Activated CD8-positive, alpha-beta memory T cell treated with anti-CD3 and anti-CD28 coated beads, Interleukin-2, amount 10 ng/mL, durations not matched to agents 7 days and 5 days (primary cell): ENCODE results near the gene CILP. TPM values are rescaled to one million over a fixed set of nuclear protein-coding genes. Genes with fewer than 3 reads are reported as not detected.

Source experiments
- ATAC-seq: fragments of 150-1000 bp; cut with Tn5 transposase; one replicate; pipeline ENCODE4 v1.10.0; 2021; ENCODE audit warnings: moderate library complexity
- CTCF ChIA-PET: fragments of 350-600 bp; sonication (Branson Sonifier 250); formaldehyde crosslinking; loops from one replicate; lab custom pipeline; 2021; ENCODE audit warnings: antibody characterized with exemption; lab: Charles Lee
- DNase-seq: peaks from one replicate; pipeline ENCODE4 v3.0.0-alpha.2; 2020
- H3K27ac Mint-ChIP-seq: one replicate; pipeline ENCODE4 v1.8.0; 2021; ENCODE audit warnings: mild to moderate bottlenecking, mixed read lengths
- H3K27me3 Mint-ChIP-seq: one replicate; pipeline ENCODE4 v1.8.0; 2021; ENCODE audit warnings: mixed read lengths
- H3K36me3 Mint-ChIP-seq: one replicate; pipeline ENCODE4 v1.8.0; 2021; ENCODE audit warnings: mild to moderate bottlenecking, mixed read lengths
- H3K4me1 Mint-ChIP-seq: one replicate; pipeline ENCODE4 v1.8.0; 2021; ENCODE audit warnings: mixed read lengths
- H3K4me3 Mint-ChIP-seq: one replicate; pipeline ENCODE4 v1.8.0; 2021; ENCODE audit warnings: mild to moderate bottlenecking, moderate library complexity, mixed read lengths
- H3K9me3 Mint-ChIP-seq: one replicate; pipeline ENCODE4 v1.8.0; 2022; ENCODE audit warnings: low read depth, mixed read lengths
- total RNA-seq, 2 experiments: library from RNA; stranded (reverse); gene quantifications; one replicate each; pipeline ENCODE4 v1.2.3, GENCODE V29; 2021

Gene CILP
- total RNA-seq, 2 experiments from 2014 or later: 0.05 TPM; not detected in 1

DNA sequence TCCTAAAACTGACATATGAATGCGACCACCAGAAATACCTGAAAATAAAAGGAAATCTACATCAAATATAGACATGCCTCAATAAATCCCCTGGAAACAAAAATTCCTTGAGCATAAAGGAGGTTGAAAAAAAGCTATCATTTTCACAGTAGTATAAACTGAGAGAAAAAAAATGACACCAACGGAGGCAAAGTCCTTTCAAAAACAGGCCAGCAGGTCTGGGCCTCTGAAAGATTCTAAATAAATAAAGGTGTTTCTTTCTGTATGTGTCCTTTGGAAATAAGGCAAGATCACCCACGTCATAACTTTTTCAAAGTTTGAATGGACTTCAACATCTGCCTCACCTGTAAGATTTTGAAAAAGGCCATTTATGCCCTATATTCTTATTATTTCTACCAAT is 31.1 kb downstream of the CILP start:
- H3K4me3 Mint-ChIP-seq: no peak overlapping the region
- H3K4me1 Mint-ChIP-seq: peaks cover 20% of the 10 kb centered on the region
- no peaks in the 10 kb centered on the region for H3K9me3 Mint-ChIP-seq
- no peak overlapping the region for H3K27ac Mint-ChIP-seq
- no peak for DNase-seq
- CTCF ChIA-PET: interaction anchor here (0.5 to 2.6 kb wide), 3 partner anchors 28 to 205 kb away, joined by 3 to 6 read pairs (median 6); no protein-coding TSS in a partner anchor
- ATAC-seq: no peak
- no peaks in the 10 kb centered on the region for H3K27me3 Mint-ChIP-seq
- H3K36me3 Mint-ChIP-seq: peaks cover 16% of the 10 kb centered on the region

DNA sequence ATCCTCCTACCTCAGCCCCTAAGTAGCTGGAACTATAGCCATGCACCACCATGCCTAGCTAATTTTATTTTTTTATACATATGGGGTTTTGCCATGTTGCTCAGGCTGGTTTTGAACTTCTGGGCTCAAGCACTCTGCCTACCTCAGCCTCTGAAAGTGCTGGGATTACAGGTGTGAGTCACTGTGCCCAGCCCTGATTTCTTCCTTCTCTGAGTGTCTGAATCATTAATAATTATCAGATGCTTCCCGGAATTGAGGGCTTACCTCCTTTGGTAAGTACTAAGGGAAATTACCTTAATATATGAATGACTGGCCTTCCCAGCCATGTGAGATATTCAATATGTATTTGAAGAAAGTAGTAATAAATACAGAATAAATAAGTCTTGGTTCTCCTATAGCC is 33.4 kb downstream of the CILP start:
- CTCF ChIA-PET: interaction anchor here (2.6 kb wide), 1 partner anchor 207 kb away, joined by 6 read pairs; no protein-coding TSS in a partner anchor
- ATAC-seq (no peak), DNase-seq (no peak)
- no peak overlapping the region for H3K4me3 Mint-ChIP-seq
- H3K36me3 Mint-ChIP-seq: peaks cover 18% of the 10 kb centered on the region
- H3K27me3 Mint-ChIP-seq: no peaks in the 10 kb centered on the region
- H3K9me3 Mint-ChIP-seq: no peaks in the 10 kb centered on the region
- H3K27ac Mint-ChIP-seq: no peak overlapping the region
- peaks cover 14% of the 10 kb centered on the region for H3K4me1 Mint-ChIP-seq

DNA sequence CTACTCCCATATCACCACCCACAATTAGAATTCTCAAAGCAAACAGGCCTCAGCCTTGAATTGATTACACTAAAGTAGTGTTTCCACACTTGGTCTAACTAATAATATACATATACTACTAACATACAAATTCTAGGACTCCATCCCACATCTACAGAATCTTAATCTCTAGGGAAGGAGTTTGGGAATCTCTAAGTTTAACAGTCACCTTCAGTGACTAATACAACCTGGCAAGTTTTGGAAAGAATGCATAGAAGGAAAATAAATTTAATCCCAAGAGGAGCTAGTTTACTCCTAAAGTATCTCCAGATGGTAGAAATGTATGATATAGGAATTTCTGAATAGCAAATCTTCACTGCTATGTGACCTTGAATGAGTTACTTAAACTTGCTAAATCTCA is 35.2 kb downstream of the CILP start:
- Mint-ChIP-seq H3K9me3 (no peaks in the 10 kb centered on the region), H3K4me3 (no peak overlapping the region), H3K4me1 (peaks cover 4% of the 10 kb centered on the region), H3K36me3 (peaks cover 23% of the 10 kb centered on the region), H3K27me3 (no peaks in the 10 kb centered on the region), H3K27ac (no peak overlapping the region)
- CTCF ChIA-PET: interaction anchor here (1.2 kb wide), 1 partner anchor 122 kb away, joined by 3 read pairs; no protein-coding TSS in a partner anchor
- no peak for DNase-seq
- ATAC-seq: no peak

DNA sequence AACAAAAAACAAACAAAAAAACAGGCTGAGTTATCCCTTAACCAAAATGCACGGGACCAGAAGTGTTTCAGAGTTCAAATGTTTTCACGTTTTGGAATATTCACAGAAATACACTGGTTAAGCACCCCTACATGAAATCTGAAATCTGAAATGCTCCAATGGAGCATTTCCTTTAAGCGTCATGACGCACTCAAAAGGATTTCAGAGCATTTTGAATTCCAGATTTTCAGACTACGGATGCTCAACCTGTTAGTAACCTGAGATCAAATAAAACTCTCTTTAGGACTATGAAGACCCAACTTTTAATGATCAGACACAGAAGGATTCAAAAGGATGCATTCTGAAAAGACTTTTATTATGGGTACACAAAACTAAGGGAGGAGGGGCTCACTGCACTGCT is 35.8 kb downstream of the CILP start:
- Mint-ChIP-seq H3K4me3 (no peak overlapping the region), H3K9me3 (no peaks in the 10 kb centered on the region), H3K27ac (no peak overlapping the region), H3K4me1 (peaks cover 3% of the 10 kb centered on the region), H3K27me3 (no peaks in the 10 kb centered on the region), H3K36me3 (peaks cover 22% of the 10 kb centered on the region)
- CTCF ChIA-PET: interaction anchor here (1.2 kb wide), 1 partner anchor 10 kb away, joined by 3 read pairs; the partner anchor contains the start of gene CLPX
- DNase-seq: no peak
- no peak for ATAC-seq

DNA sequence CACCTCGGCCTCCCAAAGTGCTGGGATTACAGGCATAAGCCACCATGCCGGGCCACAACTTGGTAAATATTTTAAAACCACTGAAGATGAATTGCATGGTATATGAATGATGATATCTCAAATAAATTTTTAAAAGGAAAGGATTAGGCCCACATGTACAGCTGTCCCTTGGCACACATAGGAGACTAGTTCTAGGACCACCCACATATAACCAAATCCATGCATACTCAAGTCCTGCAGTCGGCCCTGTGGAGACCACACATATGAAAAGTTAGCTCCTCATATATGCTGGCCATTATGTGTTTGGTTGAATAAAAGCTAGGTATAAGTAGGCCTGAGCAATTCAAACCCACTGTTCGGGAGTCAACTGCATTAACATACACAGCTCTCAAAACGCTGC is 36.8 kb downstream of the CILP start:
- no peak overlapping the region for H3K27ac Mint-ChIP-seq
- no peaks in the 10 kb centered on the region for H3K27me3 Mint-ChIP-seq
- H3K9me3 Mint-ChIP-seq: no peaks in the 10 kb centered on the region
- DNase-seq: no peak
- no peaks in the 10 kb centered on the region for H3K4me1 Mint-ChIP-seq
- CTCF ChIA-PET: interaction anchor here (1.2 kb wide), 1 partner anchor 11 kb away, joined by 3 read pairs; the partner anchor contains the start of gene CLPX
- no peak overlapping the region for H3K4me3 Mint-ChIP-seq
- peaks cover 23% of the 10 kb centered on the region for H3K36me3 Mint-ChIP-seq
- no peak for ATAC-seq

DNA sequence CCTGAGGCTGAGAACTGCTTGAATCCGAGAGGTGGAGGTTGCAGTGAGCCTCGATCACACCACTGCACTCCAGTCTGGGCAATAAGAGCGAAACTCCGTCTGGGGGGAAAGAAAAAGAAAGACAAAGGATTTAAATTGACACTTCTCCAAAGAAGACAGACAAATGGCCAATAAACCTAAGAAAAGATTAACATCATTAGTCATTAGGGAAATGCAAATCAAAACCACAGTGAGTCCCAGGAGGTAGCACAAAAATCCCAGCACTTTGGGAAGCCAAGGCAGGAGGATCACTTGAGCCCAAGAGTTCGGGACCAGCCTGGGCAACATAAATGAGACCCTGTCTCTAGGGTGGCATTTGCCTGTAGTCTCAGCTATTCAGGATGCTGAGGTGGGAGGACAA is 38.7 kb downstream of the CILP start:
- H3K4me3 Mint-ChIP-seq: no peak overlapping the region
- DNase-seq: no peak
- no peaks in the 10 kb centered on the region for H3K9me3 Mint-ChIP-seq
- no peak for ATAC-seq
- CTCF ChIA-PET: no interaction called here
- no peaks in the 10 kb centered on the region for H3K27me3 Mint-ChIP-seq
- H3K36me3 Mint-ChIP-seq: peaks cover 22% of the 10 kb centered on the region
- H3K4me1 Mint-ChIP-seq: no peaks in the 10 kb centered on the region
- H3K27ac Mint-ChIP-seq: no peak overlapping the region

DNA sequence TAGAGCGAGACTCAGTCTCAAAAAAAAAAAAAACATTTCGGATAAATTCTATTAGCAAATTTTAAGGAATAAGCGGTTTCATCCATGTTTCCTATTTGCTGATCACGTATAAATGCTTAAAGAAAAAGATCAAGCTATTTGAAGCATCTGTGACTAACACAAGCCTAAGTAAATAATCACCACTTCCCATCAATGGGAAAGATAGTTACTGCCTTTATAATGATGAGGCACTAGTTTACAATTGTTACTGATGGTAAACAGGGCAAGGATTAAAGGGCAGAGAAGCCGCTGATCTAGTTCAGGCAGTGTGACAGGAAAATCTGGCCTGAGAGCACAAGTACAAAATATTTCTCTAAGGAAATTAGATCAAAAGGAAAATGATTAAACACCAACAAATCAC is 39.8 kb downstream of the CILP start:
- H3K4me1 Mint-ChIP-seq: no peaks in the 10 kb centered on the region
- ATAC-seq: no peak
- H3K27me3 Mint-ChIP-seq: no peaks in the 10 kb centered on the region
- no peaks in the 10 kb centered on the region for H3K9me3 Mint-ChIP-seq
- DNase-seq: no peak
- CTCF ChIA-PET: no interaction called here
- H3K27ac Mint-ChIP-seq: no peak overlapping the region
- H3K36me3 Mint-ChIP-seq: peaks cover 22% of the 10 kb centered on the region
- no peak overlapping the region for H3K4me3 Mint-ChIP-seq

DNA sequence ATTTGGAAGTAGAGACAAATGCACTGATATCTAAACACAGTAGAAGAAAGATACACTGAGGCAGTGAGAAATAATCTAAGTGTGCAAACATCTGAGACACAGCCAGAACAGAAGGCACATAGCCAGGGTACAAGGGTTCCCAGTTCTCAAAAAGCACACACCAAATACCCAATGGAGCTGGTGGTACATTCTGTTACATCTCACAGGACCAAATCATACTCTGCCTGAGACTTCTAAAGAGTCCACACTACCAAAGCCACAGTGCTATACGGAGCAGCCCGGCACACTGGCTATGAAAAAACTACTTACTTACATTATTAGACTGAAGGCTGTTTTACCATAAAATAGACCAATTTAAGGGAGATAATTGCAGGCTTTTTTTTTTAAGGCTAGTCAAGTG is 45.4 kb downstream of the CILP start:
- CTCF ChIA-PET: no interaction called here
- Mint-ChIP-seq H3K4me3 (no peak overlapping the region), H3K4me1 (no peaks in the 10 kb centered on the region), H3K27ac (no peak overlapping the region), H3K27me3 (no peaks in the 10 kb centered on the region), H3K9me3 (no peaks in the 10 kb centered on the region), H3K36me3 (peaks cover 12% of the 10 kb centered on the region)
- ATAC-seq: no peak
- DNase-seq: no peak

DNA sequence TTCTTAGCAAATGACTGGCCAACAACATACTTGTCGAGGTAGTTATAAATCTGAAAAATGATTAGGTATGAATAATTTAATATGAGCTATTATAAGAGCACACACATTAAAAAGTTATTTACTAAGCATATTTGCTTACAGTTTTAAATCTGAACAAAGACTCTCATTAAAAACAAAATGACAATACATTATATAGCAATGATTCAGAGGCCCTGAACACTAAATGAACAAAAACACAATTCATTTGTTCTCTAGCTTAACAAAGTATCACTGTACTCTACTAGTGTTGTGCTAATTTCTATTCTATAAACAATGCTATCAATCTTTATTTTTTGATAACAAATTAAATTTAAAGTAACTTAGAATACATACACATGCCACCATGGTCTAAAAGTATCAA is 47.1 kb downstream of the CILP start:
- ATAC-seq (no peak), DNase-seq (no peak)
- Mint-ChIP-seq H3K27ac (no peak overlapping the region), H3K9me3 (no peaks in the 10 kb centered on the region), H3K36me3 (peaks cover 13% of the 10 kb centered on the region), H3K4me1 (no peaks in the 10 kb centered on the region), H3K4me3 (no peak overlapping the region), H3K27me3 (no peaks in the 10 kb centered on the region)
- CTCF ChIA-PET: interaction anchor here (1.2 kb wide), 1 partner anchor 134 kb away, joined by 5 read pairs; no protein-coding TSS in a partner anchor

DNA sequence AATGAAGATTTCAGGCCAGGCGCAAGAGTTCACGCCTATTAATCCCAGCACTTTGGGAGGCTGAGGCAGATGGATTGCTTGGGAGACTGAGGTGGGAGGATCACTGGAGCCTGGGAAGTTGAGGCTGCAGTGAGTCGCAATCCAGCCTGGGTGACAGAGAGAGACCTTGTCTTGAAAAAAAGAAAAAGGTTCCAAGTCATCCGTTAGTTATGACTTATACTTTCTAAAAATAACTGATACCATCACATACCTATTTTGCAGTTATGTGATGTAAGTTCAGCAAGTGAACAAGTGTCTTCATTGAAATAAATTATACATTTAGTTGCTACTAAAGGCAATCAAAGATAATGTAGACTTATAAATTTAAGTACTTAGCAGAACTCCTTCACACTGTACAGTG is 48.2 kb downstream of the CILP start:
- Mint-ChIP-seq H3K4me1 (no peaks in the 10 kb centered on the region), H3K4me3 (no peak overlapping the region), H3K9me3 (no peaks in the 10 kb centered on the region), H3K36me3 (peaks cover 14% of the 10 kb centered on the region), H3K27me3 (no peaks in the 10 kb centered on the region), H3K27ac (no peak overlapping the region)
- no peak for ATAC-seq
- CTCF ChIA-PET: no interaction called here
- no peak for DNase-seq

DNA sequence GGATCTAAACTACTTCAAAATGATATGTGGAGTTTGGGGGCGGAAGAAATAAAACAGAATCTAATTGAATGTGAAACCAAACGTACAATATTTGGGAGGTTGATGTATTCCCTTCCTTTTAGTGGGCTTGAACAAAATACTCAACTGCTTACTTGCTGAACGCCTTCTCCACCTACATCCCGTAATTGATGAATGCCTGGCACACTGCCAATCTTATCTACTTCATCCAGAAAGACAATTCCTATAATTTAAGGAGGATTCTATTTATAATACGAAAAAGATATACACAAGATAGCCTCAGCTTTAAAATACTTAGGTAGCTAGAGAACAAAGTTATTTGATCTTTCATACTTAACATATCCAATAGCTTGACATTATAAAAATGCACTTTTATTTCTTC is 54.6 kb downstream of the CILP start:
- H3K27ac Mint-ChIP-seq: no peak overlapping the region
- no peaks in the 10 kb centered on the region for H3K27me3 Mint-ChIP-seq
- ATAC-seq: no peak
- CTCF ChIA-PET: no interaction called here
- DNase-seq: no peak
- H3K4me3 Mint-ChIP-seq: no peak overlapping the region
- no peaks in the 10 kb centered on the region for H3K4me1 Mint-ChIP-seq
- no peaks in the 10 kb centered on the region for H3K9me3 Mint-ChIP-seq
- peaks cover 29% of the 10 kb centered on the region for H3K36me3 Mint-ChIP-seq

DNA sequence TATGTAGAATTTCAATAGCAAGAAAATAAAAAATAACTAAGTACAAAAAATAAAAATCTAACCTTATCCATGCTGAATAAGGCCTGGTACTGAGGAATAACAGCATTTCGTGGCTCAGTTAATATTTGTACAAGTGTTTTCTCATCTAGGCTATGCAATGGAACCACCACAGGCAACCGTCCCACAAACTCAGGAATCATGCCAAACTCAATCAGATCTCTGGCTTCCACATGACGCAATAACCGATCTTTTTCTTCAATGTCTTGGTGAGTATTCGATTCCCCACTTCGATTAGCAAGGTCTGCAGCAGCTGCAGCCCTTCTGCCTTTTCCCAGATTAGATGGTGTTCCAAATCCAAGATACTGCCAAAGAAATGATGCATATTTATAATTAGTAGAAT is 56.6 kb downstream of the CILP start:
- H3K4me3 Mint-ChIP-seq: no peak overlapping the region
- no peaks in the 10 kb centered on the region for H3K4me1 Mint-ChIP-seq
- peaks cover 32% of the 10 kb centered on the region for H3K36me3 Mint-ChIP-seq
- H3K27ac Mint-ChIP-seq: no peak overlapping the region
- H3K9me3 Mint-ChIP-seq: no peaks in the 10 kb centered on the region
- CTCF ChIA-PET: no interaction called here
- ATAC-seq: no peak
- H3K27me3 Mint-ChIP-seq: no peaks in the 10 kb centered on the region
- no peak for DNase-seq

DNA sequence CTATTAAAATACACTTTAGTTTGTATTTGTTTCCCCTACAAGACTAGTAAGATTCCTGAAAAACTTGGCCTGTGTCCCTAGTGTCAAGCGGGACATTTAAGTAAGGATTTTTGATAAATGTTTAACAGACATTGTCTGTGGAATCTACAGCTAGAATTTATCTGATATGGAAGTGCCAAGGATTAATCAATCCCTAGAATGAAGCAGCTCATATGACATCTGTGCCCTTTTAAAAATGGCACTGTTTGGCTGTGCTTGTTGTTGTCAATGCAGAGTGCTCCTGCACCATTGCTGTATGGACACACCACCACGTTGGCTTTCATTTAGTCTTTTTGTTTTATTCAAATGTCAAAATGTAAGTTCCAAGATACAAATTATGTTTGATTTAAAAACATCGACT is 63.4 kb downstream of the CILP start:
- H3K4me1 Mint-ChIP-seq: no peaks in the 10 kb centered on the region
- CTCF ChIA-PET: interaction anchor here (0.6 to 1.3 kb wide), 3 partner anchors 92 to 415 kb away, joined by 3 read pairs; no protein-coding TSS in a partner anchor
- no peaks in the 10 kb centered on the region for H3K27me3 Mint-ChIP-seq
- H3K4me3 Mint-ChIP-seq: no peak overlapping the region
- H3K36me3 Mint-ChIP-seq: peaks cover 10% of the 10 kb centered on the region
- H3K9me3 Mint-ChIP-seq: no peaks in the 10 kb centered on the region
- DNase-seq: no peak
- no peak for ATAC-seq
- no peak overlapping the region for H3K27ac Mint-ChIP-seq

DNA sequence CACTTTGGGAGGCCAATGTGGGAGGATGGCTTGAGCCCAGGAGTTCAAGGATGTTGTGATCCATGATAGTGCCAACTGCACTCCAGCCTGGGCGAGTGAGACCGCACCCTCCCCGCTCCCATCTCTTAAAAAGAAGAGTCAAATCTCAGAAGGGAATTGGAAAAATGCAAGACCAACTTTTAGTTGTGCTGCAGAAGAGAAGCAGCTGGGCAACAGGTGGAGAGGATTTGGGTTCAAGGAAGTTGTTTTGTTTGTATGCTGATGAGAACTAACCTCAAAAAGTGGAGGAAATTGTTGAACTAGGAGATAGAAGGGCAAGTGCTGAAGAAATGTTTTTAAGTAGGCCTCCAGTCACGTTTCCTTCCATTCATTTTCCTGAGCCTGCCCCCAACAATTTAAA is 64.8 kb downstream of the CILP start:
- no peak overlapping the region for H3K27ac Mint-ChIP-seq
- ATAC-seq (no peak), DNase-seq (no peak)
- H3K4me1 Mint-ChIP-seq: no peaks in the 10 kb centered on the region
- peaks cover 5% of the 10 kb centered on the region for H3K36me3 Mint-ChIP-seq
- CTCF ChIA-PET: no interaction called here
- H3K4me3 Mint-ChIP-seq: no peak overlapping the region
- H3K9me3 Mint-ChIP-seq: no peaks in the 10 kb centered on the region
- H3K27me3 Mint-ChIP-seq: no peaks in the 10 kb centered on the region
